GM12878 (cell line): ENCODE data around the gene GJA4. TPM values are rescaled to one million over a fixed set of nuclear protein-coding genes. Genes with fewer than 3 reads are reported as not detected.

Source experiments
- BMI1 ChIP-seq: fragments of 450-650 bp; IDR thresholded peaks from 2 replicates; pipeline ENCODE4 v1.6.1; 2016; ENCODE audit warnings: mild to moderate bottlenecking, moderate library complexity, borderline replicate concordance
- CHD2 ChIP-seq: IDR thresholded peaks from 2 replicates; pipeline ENCODE4 v1.6.1; 2011; ENCODE audit warnings: low read depth, low read length, improper control_type of control experiment, borderline replicate concordance
- HDAC2 ChIP-seq: fragments of 200-600 bp; sonication (generic); IDR thresholded peaks from 2 replicates; pipeline ENCODE4 v1.6.1; 2017
- polyA plus RNA-seq, 11 experiments: library from polyadenylated mRNA; depleted of rRNA in 4 of 11; unstranded in 6 of 11; stranded (reverse) in 5 of 11; fragments of >200 nt; fragmentation: Nextera tagmentation in 4 of 11; fragmentation: Illumina TruSeq in 1 of 11; extraction: Ambion mirVana in 4 of 11; extraction: Trizol in 1 of 11; gene quantifications; 1 replicate in 1 of 11; 2 replicates in 10 of 11; pipeline versions ENCODE4 v1.2.1 to v1.2.3, GENCODE V29; 2011 to 2016; ENCODE audit warnings: inconsistent platforms in 2 of 11, missing spikeins in 2 of 11, low read depth in 1 of 11
- total RNA-seq, 4 experiments: library from RNA; depleted of rRNA in 3 of 4; stranded (reverse); fragments of >200 nt in 3 of 4; fragmentation: Illumina TruSeq in 1 of 4; extraction: Trizol in 1 of 4; gene quantifications; 2 replicates each; pipeline versions ENCODE4 v1.2.1 to v1.2.3, GENCODE V29; 2013 to 2021
- TF ChIP-seq, protein P1 (sequence below): IDR thresholded peaks from 2 replicates; pipeline ENCODE4 v1.6.1; 2012; ENCODE audit warnings: improper control_type of control experiment, low read depth, low read length; ENCODE audit not compliant: insufficient replicate concordance
- TF ChIP-seq, protein P2 (sequence below): IDR thresholded peaks from 2 replicates; pipeline ENCODE4 v1.6.1; 2012; ENCODE audit warnings: low read length, inconsistent platforms
- TF ChIP-seq, protein P3 (sequence below): fragments of 450-650 bp; IDR thresholded peaks from 2 replicates; pipeline ENCODE4 v1.6.1; 2017; ENCODE audit warnings: mild to moderate bottlenecking, moderate library complexity

GJA4 gene
- total and polyA plus RNA-seq, 10 of the 15 experiments (the other 5 are each of a cell fraction or from before 2014, with no cell fraction given) = 0.09 to 0.18 TPM; not detected in 8

GRCh38 chr1:34746785-34747637, 45.8 kb upstream of the GJA4 start (continued):
- TF ChIP-seq, protein P1, sequence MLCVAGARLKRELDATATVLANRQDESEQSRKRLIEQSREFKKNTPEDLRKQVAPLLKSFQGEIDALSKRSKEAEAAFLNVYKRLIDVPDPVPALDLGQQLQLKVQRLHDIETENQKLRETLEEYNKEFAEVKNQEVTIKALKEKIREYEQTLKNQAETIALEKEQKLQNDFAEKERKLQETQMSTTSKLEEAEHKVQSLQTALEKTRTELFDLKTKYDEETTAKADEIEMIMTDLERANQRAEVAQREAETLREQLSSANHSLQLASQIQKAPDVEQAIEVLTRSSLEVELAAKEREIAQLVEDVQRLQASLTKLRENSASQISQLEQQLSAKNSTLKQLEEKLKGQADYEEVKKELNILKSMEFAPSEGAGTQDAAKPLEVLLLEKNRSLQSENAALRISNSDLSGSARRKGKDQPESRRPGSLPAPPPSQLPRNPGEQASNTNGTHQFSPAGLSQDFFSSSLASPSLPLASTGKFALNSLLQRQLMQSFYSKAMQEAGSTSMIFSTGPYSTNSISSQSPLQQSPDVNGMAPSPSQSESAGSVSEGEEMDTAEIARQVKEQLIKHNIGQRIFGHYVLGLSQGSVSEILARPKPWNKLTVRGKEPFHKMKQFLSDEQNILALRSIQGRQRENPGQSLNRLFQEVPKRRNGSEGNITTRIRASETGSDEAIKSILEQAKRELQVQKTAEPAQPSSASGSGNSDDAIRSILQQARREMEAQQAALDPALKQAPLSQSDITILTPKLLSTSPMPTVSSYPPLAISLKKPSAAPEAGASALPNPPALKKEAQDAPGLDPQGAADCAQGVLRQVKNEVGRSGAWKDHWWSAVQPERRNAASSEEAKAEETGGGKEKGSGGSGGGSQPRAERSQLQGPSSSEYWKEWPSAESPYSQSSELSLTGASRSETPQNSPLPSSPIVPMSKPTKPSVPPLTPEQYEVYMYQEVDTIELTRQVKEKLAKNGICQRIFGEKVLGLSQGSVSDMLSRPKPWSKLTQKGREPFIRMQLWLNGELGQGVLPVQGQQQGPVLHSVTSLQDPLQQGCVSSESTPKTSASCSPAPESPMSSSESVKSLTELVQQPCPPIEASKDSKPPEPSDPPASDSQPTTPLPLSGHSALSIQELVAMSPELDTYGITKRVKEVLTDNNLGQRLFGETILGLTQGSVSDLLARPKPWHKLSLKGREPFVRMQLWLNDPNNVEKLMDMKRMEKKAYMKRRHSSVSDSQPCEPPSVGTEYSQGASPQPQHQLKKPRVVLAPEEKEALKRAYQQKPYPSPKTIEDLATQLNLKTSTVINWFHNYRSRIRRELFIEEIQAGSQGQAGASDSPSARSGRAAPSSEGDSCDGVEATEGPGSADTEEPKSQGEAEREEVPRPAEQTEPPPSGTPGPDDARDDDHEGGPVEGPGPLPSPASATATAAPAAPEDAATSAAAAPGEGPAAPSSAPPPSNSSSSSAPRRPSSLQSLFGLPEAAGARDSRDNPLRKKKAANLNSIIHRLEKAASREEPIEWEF = no peak
- TF ChIP-seq HDAC2 (no peak), BMI1 (no peak), CHD2 (no peak)
- TF ChIP-seq, protein P2, sequence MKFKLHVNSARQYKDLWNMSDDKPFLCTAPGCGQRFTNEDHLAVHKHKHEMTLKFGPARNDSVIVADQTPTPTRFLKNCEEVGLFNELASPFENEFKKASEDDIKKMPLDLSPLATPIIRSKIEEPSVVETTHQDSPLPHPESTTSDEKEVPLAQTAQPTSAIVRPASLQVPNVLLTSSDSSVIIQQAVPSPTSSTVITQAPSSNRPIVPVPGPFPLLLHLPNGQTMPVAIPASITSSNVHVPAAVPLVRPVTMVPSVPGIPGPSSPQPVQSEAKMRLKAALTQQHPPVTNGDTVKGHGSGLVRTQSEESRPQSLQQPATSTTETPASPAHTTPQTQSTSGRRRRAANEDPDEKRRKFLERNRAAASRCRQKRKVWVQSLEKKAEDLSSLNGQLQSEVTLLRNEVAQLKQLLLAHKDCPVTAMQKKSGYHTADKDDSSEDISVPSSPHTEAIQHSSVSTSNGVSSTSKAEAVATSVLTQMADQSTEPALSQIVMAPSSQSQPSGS = no peak
- TF ChIP-seq, protein P3, sequence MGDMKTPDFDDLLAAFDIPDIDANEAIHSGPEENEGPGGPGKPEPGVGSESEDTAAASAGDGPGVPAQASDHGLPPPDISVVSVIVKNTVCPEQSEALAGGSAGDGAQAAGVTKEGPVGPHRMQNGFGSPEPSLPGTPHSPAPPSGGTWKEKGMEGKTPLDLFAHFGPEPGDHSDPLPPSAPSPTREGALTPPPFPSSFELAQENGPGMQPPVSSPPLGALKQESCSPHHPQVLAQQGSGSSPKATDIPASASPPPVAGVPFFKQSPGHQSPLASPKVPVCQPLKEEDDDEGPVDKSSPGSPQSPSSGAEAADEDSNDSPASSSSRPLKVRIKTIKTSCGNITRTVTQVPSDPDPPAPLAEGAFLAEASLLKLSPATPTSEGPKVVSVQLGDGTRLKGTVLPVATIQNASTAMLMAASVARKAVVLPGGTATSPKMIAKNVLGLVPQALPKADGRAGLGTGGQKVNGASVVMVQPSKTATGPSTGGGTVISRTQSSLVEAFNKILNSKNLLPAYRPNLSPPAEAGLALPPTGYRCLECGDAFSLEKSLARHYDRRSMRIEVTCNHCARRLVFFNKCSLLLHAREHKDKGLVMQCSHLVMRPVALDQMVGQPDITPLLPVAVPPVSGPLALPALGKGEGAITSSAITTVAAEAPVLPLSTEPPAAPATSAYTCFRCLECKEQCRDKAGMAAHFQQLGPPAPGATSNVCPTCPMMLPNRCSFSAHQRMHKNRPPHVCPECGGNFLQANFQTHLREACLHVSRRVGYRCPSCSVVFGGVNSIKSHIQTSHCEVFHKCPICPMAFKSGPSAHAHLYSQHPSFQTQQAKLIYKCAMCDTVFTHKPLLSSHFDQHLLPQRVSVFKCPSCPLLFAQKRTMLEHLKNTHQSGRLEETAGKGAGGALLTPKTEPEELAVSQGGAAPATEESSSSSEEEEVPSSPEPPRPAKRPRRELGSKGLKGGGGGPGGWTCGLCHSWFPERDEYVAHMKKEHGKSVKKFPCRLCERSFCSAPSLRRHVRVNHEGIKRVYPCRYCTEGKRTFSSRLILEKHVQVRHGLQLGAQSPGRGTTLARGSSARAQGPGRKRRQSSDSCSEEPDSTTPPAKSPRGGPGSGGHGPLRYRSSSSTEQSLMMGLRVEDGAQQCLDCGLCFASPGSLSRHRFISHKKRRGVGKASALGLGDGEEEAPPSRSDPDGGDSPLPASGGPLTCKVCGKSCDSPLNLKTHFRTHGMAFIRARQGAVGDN = no peak
